ENCODE data around the gene CEP164. TPM values are rescaled to one million over a fixed set of nuclear protein-coding genes. Genes with fewer than 3 reads are reported as not detected.
"Not testable (repeated sequence)": the region's sequence is repeated elsewhere in the genome, so short reads cannot be mapped to it uniquely, and the experiment has no call there.

Gene CEP164
- polyA plus RNA-seq, 3 donors = 4.3 to 32.1 (median 8.0) TPM

- no peak overlapping the region for H3K9ac ChIP-seq (ENCODE audit: insufficient read depth, low read length, poor library complexity, severe bottlenecking)
- no peaks in the 10 kb centered on the region for H4K20me1 ChIP-seq (ENCODE audit: insufficient read depth, low read length)
- H2AFZ ChIP-seq (ENCODE audit: insufficient read depth, low read depth, low read length, poor library complexity, severe bottlenecking) = no peak overlapping the region
- TF ChIP-seq CTCF (IDR thresholded peaks at IDR 0.05) = no peak
- Mint-ChIP-seq H3K27ac (peak overlapping the region in 1 of 7 donors; percentile 37), H3K27me3 (ENCODE audit: low read depth in 3 of 3) (peaks cover 4 to 9% (median 7%) of the 10 kb centered on the region in 3 donors), H3K9me3 (peaks cover 4 to 14% (median 11%) of the 10 kb centered on the region in 7 donors), H3K4me3 (no peak overlapping the region), H3K4me1 (peaks cover 10% of the 10 kb centered on the region), H3K36me3 (no peaks in the 10 kb centered on the region)
- no peak overlapping the region for H3K4me3 ChIP-seq (replicated peaks in 1 of 3; ENCODE audit: low read depth in 2 of 3, low read length in 3 of 3)
- no peaks in the 10 kb centered on the region for H3K79me2 ChIP-seq (ENCODE audit: insufficient read depth, low read length)
- no peaks in the 10 kb centered on the region for H3K9me3 ChIP-seq (replicated peaks in 1 of 2; ENCODE audit: control insufficient read depth in 1 of 2, insufficient read depth in 1 of 2, low read length in 2 of 2)
- H3K36me3 ChIP-seq (replicated peaks in 1 of 2; ENCODE audit: control insufficient read depth in 1 of 2, insufficient read depth in 2 of 2, low read length in 2 of 2) = no peaks in the 10 kb centered on the region
- H3K27ac ChIP-seq (ENCODE audit: low read depth in 1 of 2, low read length in 2 of 2) = no peak overlapping the region
- intact Hi-C loops (cut with micrococcal nuclease) = no loop called here
- no peak overlapping the region for H3K4me2 ChIP-seq (replicated peaks; ENCODE audit: extremely low read depth, low read length, poor library complexity, severe bottlenecking)
- WGBS (ENCODE audit: insufficient coverage) = 60% methylated on average over 1 of the region's 7 CpGs
- no peak for DNase-seq
- no peaks in the 10 kb centered on the region for H3K27me3 ChIP-seq (ENCODE audit: control insufficient read depth in 2 of 2, insufficient read depth in 2 of 2, low read length in 2 of 2)
- H3K4me1 ChIP-seq (ENCODE audit: control insufficient read depth in 1 of 2, insufficient read depth in 2 of 2, low read length in 2 of 2) = peaks cover 9 to 10% of the 10 kb centered on the region in 2 donors
These were observed 128.5 kb downstream of the CEP164 start for GRCh38 chr11:117456027-117456720.

GRCh38 chr11:117456721-117457029 is 129.0 kb downstream of the CEP164 start:
- H3K9me3 ChIP-seq (replicated peaks in 1 of 2; ENCODE audit: control insufficient read depth in 1 of 2, insufficient read depth in 1 of 2, low read length in 2 of 2); H3K4me3 ChIP-seq (replicated peaks in 1 of 3; ENCODE audit: low read depth in 2 of 3, low read length in 3 of 3); H3K9ac ChIP-seq (ENCODE audit: insufficient read depth, low read length, poor library complexity, severe bottlenecking); H4K20me1 ChIP-seq (ENCODE audit: insufficient read depth, low read length); H3K27me3 ChIP-seq (ENCODE audit: control insufficient read depth in 2 of 2, insufficient read depth in 2 of 2, low read length in 2 of 2); H3K27ac ChIP-seq (ENCODE audit: low read depth in 1 of 2, low read length in 2 of 2); H3K4me2 ChIP-seq (replicated peaks; ENCODE audit: extremely low read depth, low read length, poor library complexity, severe bottlenecking); H3K27me3 Mint-ChIP-seq (ENCODE audit: low read depth in 3 of 3); H3K4me3 Mint-ChIP-seq; H2AFZ ChIP-seq (ENCODE audit: insufficient read depth, low read depth, low read length, poor library complexity, severe bottlenecking); H3K27ac Mint-ChIP-seq; intact Hi-C loops (cut with micrococcal nuclease); H3K36me3 Mint-ChIP-seq; H3K36me3 ChIP-seq (replicated peaks in 1 of 2; ENCODE audit: control insufficient read depth in 1 of 2, insufficient read depth in 2 of 2, low read length in 2 of 2); DNase-seq; H3K79me2 ChIP-seq (ENCODE audit: insufficient read depth, low read length); H3K4me1 Mint-ChIP-seq: not testable (repeated sequence)
- peaks cover 9 to 10% of the 10 kb centered on the region in 2 donors for H3K4me1 ChIP-seq (ENCODE audit: control insufficient read depth in 1 of 2, insufficient read depth in 2 of 2, low read length in 2 of 2)
- 92% methylated on average over 4 of the region's 8 CpGs for WGBS (ENCODE audit: insufficient coverage)
- H3K9me3 Mint-ChIP-seq = peaks cover 4 to 14% (median 11%) of the 10 kb centered on the region in 7 donors
